Activated CD4-positive, alpha-beta T cell treated with anti-CD3 and anti-CD28 coated beads, Interleukin-2, amount 50 U/mL, for 1 hour (primary cell): ENCODE data around the gene CATSPERD.

Experiments used
- DNase-seq: peaks from one replicate; pipeline ENCODE4 v3.0.0-alpha.2; 2020

The CATSPERD gene, protein sequence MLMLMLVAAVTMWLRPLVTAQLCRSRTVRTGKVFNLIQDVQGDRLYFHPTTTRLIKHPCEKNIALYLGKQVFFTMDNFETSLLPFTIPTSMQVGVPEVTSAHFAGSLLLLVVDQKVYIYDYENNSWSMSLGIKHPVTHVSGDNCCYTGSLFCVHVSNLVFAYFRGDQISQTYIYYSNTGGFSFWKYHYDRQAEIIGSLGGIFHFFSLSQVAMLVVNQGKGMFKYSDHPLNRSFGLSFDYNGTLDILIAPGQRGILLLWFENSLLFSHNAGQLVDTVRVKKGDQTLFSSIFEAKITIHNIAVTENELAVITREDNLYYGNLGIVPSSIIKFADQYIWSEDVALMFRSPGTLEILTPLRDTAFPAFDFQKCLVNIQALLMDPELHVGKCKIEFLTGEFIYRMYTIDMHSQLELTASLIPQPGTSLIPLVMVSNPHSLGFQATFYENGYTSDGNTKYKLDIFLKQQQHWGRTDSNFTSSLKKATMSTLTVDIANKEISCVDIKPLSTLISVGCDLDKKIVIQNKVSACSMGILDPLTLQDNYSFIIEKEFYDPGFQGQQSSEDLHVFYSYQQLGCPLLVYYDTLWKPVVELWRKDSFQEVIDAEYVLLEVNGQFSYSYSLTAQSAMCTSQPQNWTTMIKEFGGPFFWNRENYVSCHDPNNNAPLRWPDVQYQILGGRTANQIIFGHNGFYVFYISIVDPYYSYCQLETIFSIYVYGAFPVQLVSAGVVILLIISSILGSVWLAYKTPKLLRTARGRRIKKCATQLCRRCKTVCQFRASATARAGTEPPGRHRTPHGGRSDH

GRCh38 chr19:5719961-5720790 lies at the start of gene CATSPERD, which contains the start of gene LONP1:
CATSPERD (plus strand) TSS chr19:5720637; CDS start chr19:5720738, 101 bp downstream.
LONP1 (minus strand) TSS chr19:5720146; CDS start chr19:5720132, 14 bp downstream.
- DNase-seq: peak; percentile 97

DNA sequence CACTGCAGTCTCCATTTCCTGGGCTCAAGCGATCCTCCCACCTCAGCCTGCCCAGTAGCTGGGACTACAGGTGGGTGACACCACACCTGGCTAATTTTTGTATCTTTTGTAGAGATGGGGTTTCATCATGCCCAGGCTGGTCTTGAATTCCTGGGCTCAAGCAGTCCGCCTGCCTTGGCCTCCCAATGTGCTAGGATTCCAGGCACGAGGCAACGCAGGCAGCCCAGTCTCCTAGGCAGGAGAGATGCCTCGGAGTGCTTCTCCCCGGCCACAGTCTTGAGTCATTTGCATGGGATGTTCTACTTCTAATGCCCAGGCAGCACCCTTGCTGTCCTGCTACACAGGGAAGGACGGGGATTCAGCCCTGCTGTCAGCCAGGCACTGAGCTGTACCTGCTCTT lies 48.8 kb upstream of the CATSPERD start:
- DNase-seq: no peak

- no peak for DNase-seq
These were observed 47.6 kb upstream of the CATSPERD start for GRCh38 chr19:5672708-5673459.

DNA sequence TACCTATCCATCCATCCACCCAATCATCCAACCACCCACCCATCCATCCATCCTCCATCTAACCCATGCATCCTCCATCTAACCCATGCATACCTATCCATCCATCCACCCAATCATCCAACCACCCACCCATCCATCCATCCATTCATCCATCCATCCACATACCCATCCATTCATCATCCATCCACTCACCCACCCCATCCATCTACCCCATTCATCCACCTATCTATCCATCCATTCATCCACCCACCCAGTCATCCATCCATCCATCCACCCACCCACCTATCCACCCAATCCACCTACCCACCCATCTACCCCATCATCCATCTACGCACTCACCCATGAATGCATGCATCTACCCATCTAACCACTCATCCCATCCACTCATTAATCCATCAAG lies 46.7 kb upstream of the CATSPERD start:
- no peak for DNase-seq

DNA sequence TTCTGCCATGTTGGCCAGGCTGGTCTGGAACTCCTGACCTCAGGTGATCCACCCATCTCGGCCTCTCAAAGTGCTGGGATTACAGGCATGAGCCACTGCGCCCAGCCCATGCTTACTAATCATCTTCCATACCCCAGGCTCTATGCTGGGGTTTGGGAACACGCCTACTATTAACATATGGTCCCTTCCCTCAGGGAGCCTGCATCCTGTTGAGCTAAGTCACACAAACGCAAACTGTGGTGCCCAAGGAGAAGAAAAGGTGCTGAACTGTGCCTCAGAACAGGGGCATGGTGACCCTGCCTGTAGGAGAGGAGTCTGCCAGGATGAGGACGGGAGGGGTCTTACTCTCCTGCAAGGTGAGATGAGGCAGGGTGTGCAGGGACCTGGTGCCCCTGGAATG lies 45.7 kb upstream of the CATSPERD start:
- DNase-seq: no peak

DNA sequence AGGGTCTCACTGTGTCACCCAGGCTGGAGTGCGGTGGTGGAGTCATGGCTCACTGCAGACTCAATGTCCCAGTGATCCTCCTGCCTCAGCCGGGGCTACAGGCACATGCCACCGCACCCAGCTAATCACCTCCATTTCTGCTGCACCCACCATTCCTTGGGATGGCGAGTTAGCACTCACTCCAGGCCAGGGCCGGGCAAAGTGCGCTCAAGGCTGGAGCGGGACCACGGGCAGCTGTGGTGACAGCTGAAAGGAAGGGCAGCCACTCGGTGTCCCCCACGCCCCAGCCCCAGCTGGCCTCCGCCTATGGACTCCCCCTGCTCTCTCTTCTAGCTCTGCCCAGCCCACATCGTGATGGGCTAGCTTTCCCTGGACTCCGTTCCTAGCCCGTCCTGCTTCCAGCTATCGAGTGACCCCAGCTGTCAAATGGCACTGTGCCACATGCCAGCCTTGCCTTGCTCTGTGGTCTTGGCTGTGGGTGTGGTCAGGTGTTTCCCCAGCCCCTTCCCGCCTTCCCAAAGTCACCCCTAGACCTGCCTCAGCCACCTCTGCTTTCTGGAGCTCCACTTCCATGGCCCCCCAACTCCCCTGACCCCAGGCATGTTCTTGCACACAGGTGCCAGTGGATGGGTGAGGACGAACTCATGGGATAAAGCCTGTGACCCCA lies 44.2 kb upstream of the CATSPERD start:
- DNase-seq: no peak

DNA sequence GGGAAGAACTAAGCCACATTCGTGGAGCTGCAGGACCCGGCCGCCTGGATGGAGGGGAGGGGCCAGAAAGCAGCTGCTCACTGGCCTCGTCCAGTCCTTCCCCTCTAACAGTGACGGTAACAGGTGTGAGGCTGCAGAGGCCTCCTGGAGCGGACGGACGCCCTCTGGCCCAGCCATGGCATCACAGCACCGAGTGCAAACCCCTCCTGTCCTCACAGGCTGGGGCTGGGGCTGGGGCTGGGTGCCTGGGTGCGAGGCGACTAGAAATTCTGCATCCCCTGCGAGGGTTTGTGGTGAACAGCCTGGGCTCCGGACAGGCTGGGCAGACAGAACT lies 43.7 kb upstream of the CATSPERD start:
- DNase-seq: no peak

DNA sequence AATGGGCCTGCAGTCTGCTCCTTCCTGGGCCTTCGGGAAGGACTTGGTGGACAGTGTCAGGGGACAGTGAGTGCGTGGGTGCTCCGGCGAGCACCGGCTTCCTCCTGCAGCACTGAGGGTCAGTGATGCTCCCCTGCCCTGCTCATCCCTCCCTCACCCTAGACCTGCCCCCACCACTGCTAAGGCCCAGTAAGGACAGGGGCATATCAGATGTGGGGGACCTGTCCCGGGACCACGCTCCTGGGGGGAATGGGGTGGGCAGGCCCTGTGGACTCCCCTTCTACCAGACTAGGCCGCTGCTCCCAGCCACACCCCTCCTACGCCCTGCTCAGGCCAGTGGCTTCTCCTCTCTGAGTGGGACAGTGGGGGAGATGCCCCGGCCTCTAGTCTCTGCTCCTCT lies 43.3 kb upstream of the CATSPERD start:
- DNase-seq: no peak

DNA sequence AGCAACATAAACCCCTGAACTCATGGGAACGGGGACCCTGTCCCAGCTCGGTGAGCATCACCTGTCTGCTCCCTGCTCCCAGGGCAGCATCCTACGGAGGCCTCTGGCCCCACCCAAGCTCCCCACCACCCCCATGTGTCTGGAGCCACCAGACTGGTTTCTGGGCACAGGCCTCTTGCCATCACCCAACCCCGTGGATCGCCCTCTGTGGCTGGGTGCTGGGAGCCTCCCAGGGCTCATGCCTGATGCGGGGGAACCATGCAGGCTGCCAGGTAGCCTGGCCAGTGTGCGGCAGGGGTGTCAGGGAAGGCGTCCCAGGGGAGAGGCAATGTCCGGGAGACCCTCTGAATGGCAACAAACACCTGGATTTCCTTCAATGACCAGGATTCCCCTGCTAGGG lies 42.9 kb upstream of the CATSPERD start:
- DNase-seq: no peak

- no peak for DNase-seq
These were observed 42.2 kb upstream of the CATSPERD start for GRCh38 chr19:5678071-5678718.

DNA sequence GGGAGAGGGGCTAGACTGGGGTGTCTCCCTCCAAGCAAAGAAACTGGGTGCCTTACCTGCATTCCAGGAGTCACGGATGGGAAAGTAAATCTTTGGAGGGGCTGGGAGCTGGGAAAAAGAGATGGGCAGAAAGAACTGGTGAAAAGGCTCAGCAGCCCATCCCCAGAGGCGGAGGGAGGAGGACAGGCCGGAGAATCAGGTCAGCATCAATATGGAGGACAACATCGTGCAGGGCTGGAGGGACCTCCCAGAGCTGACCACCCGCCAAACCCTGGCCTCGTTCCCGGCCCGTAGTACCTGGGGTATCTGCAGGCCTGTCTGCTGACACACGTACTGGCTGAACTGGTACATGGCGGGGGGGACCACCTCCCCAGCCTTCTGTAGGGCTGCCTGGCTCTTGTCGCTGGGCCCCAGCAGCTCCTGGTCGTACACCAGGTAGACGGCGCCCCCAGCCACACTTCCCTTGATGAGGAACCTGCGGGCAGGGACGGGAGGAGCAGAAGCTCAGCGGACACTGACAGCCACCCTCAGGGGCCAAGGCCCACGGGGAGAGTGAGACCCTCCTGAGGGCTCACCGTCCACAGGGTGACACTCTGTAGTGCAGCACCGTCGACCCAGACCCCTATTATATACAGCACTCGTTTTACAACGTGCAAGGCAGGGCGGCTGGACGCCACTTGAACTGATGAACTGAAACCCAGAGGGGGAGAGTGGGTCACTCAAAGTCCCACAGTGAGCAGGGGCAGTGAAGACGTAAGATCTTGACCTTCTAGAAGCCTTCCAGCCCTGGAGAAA lies 41.0 kb upstream of the CATSPERD start:
- DNase-seq: no peak

- DNase-seq: no peak
These were observed 40.4 kb upstream of the CATSPERD start for GRCh38 chr19:5680084-5680436.

- DNase-seq: peak; percentile 97
These were observed 39.7 kb upstream of the CATSPERD start, which contains the start of the genes HSD11B1L and MICOS13 for GRCh38 chr19:5680437-5681368. HSD11B1L (plus strand) TSS chr19:5681027; CDS start chr19:5684833, 3,806 bp downstream. MICOS13 (minus strand) TSS chr19:5680516; CDS start chr19:5680486, 30 bp downstream.

DNA sequence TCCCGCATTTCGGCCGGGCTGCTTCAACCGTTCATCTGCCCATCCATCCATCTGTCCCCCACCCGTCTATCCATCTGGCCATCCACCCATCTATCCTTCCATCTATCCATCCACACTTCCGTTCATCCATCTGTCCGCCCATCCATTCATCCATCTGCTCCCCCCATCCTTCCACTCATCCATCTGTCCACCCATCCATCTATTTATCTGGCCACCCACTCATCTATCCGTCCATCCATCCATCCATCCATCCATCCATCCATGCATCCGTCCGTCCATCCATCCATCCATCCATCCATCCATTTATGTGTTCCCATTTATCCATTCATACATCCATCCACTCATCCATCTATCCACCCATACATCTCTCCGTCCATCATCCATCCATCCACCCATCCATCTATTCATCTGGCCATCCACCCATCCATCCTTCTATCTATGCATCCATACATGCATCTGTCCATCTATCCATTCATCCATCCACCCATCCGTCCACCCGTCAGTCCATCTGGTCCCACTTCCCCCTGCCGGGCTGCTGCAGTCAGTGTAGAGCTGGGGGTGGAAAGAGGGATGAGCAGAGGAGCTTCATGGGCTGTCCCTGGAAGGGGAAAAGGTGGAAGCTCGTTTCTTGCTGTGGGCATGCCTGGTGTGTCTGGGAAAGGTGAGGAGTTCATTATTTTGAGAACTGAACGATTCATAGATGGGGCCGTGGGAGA lies 38.9 kb upstream of the CATSPERD start:
- no peak for DNase-seq

DNA sequence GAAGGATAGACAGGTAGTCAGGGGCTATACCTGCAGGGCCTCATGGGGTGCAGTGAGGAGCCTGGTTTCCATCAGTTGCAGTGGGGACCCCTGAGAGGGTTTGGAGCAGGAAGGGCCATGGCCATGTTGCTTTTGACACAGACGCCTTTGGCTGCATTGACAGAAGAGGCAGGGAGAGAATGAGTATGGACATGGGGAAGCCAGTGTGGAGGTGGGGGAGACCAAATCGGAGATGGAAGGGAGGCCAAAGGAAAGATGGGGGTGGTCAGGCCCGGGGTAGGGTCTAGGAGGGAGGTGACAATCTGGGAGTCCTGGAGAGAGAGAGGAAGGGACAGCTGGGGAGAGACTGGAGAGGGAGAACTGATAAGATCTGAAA lies 38.3 kb upstream of the CATSPERD start:
- no peak for DNase-seq

GRCh38 chr19:5683177-5683886 lies 37.1 kb upstream of the CATSPERD start:
- no peak for DNase-seq

GRCh38 chr19:5684694-5685430 lies 35.6 kb upstream of the CATSPERD start:
- DNase-seq: no peak
